Small intestine (tissue), 7 donors: ENCODE data around the gene HOXA11. TPM values are rescaled to one million over a fixed set of nuclear protein-coding genes. Genes with fewer than 3 reads are reported as not detected.

Source experiments
- DNase-seq, 2 donors: peaks; one replicate each; pipeline versions ENCODE4 v3.0.0 to v3.0.0-alpha.2; 2013
- FAIRE-seq: peaks from 2 replicates; lab custom pipeline; 2012; peaks lifted over from hg19 to GRCh38; lab: Jason Lieb, UNC
- H3K27ac ChIP-seq, 3 donors: one replicate each; pipeline ENCODE4 v1.5.1; 2013; ENCODE audit warnings: low read length in 2 of 3, mild to moderate bottlenecking in 2 of 3, control low read depth in 1 of 3, inconsistent platforms in 1 of 3, low read depth in 1 of 3, moderate library complexity in 1 of 3
- H3K27me3 ChIP-seq, 3 donors: one replicate each; pipeline ENCODE4 v1.6.1; 2013; ENCODE audit warnings: low read length in 3 of 3, inconsistent platforms in 1 of 3; ENCODE audit not compliant: control insufficient read depth in 3 of 3, insufficient read depth in 3 of 3
- H3K36me3 ChIP-seq, 3 donors: one replicate each; pipeline ENCODE4 v1.6.1; 2013; ENCODE audit warnings: low read length in 3 of 3, inconsistent platforms in 1 of 3, low read depth in 1 of 3, mild to moderate bottlenecking in 1 of 3, moderate library complexity in 1 of 3; ENCODE audit not compliant: control insufficient read depth in 3 of 3, insufficient read depth in 2 of 3
- H3K4me1 ChIP-seq, 3 donors: one replicate each; pipeline ENCODE4 v1.6.1; 2013; ENCODE audit warnings: low read length in 2 of 3, inconsistent platforms in 1 of 3, low read depth in 1 of 3, mild to moderate bottlenecking in 1 of 3, moderate library complexity in 1 of 3; ENCODE audit not compliant: control insufficient read depth in 3 of 3, insufficient read depth in 2 of 3
- H3K4me3 ChIP-seq, 3 donors: one replicate each; pipeline ENCODE4 v1.5.1; 2013; ENCODE audit warnings: low read length in 3 of 3, control low read depth in 1 of 3, inconsistent platforms in 1 of 3, low read depth in 1 of 3, mild to moderate bottlenecking in 1 of 3, moderate library complexity in 1 of 3
- H3K9me3 ChIP-seq, 2 donors: one replicate each; pipeline ENCODE4 v1.6.1; 2013; ENCODE audit warnings: low read depth in 1 of 2, low read length in 1 of 2; ENCODE audit not compliant: control insufficient read depth in 2 of 2, insufficient read depth in 1 of 2
- WGBS, 3 donors: extraction: QIAGEN DNeasy Blood & Tissue Kit; methylation state at CpG; one replicate each; pipeline ENCODE4 v1.1.7; 2013; 5-methylcytosine and 5-hydroxymethylcytosine counted together
- polyA plus RNA-seq, 4 donors: library from polyadenylated mRNA; stranded (reverse) in 3 of 4; unstranded in 1 of 4; fragments of 200-250 nt in 3 of 4; fragments of 120-200 nt in 1 of 4; gene quantifications; one replicate each; pipeline versions ENCODE4 v1.2.1 to v1.2.3, GENCODE V29; 2013
- donor health status: healthy with polysubstance abuse.
- donor health status: control.
- donor health status: control.
- donor health status: Bipolar disorder and iron deficiency.
- donor health status: healthy.

Gene HOXA11
- polyA plus RNA-seq, 4 donors, result 0.04 TPM; not detected in 3

DNA sequence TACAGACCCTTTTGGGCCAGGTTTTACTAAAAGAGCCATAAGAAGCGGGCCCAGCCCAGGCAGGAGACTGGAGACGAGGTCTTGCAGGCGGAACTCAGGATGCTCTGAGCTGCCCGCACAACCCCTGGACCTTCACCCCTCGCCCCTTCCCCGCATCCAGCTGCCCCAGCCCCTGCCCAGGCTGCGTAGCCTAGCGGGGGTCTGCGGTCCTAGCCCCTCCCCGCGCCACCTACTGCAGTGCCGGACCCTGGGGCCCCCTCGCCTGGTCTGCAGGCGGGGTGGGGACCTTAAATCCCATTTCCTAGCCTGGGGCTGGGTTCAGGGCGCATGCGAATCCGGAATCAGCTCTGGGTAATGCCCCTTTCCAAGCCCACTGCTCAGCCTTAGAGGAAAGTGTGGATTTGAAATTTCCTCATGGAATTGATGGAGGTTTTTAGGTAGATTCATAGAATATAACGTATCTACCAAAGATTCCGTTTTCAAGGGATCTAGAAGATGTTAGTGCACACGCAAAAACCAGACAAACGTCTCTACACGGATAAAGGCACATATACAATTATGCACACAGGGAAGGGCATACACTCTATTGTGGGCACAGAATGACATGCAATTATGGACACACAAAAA is 32.1 kb downstream of the HOXA11 start:
- 20 to 38% (median 37%) methylated on average over 22 of the region's 22 CpGs for whole genome bisulfite sequencing, 3 donors
- peaks cover 0 to 31% (median 0%) of the 10 kb centered on the region in 3 donors for H3K4me1 ChIP-seq
- peak overlapping the region in 1 of 3 donors; percentile 66 for H3K4me3 ChIP-seq
- H3K9me3 ChIP-seq, result peaks cover 0 to 1% of the 10 kb centered on the region in 2 donors
- peak overlapping the region in 2 of 3 donors; percentile 21 to 83 for H3K27ac ChIP-seq
- H3K36me3 ChIP-seq, result peaks cover 0 to 5% (median 0%) of the 10 kb centered on the region in 3 donors
- DNase-seq (no peak), FAIRE-seq (no peak)
- peaks cover 14 to 97% (median 57%) of the 10 kb centered on the region in 3 donors for H3K27me3 ChIP-seq

DNA sequence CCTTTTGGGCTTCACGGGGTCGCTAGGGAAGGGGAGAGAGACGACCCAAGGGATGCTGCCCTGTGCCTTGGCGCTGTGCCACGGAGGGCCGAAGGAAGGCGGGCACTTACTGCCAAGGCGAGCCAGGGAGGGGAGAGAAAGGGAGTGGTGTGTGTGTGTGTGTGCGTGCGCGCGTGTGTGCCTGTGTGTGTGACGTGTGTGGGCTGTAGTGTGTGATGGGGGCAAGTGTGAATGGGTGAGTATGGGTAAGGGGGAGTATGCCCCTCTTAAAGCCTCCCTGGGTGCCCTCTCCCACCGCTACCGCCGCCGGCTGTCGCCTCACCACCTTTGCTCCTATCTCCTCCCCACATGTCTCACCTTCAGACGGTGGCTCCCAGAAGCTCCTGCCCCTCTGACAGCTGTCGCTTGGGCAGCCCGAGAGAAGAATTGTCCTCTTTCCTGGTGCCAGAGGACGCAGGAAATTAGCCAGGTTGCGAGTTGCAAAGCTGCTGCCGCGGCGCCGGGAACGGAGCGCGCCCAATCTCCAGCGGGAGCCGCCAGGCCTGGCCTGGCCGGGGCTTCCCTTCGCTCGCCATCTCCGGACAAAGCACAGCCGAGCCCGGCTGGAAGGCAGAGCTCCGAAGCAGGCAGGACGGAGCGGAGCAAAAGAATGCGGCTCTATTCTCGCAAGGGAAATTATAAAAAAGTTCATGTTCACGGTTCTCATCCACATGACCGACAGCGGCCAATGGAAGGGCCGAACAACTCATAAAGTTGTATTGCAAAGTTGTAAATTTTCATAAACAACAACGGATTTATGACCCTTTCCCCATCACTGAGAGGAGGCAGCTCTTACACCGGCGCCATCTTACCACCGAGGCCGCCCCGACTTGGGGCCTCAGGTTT is 32.9 kb downstream of the HOXA11 start, which contains the start of gene HOXA3:
Gene HOXA3 (minus strand): TSS at position 653 of the 885 bp plus-strand sequence. CDS start 41,943 bp downstream, outside the sequence.
- DNase-seq, result peak in 1 of 2 donors; percentile 75
- Histone ChIP-seq H3K4me1 (peaks cover 0 to 36% (median 0%) of the 10 kb centered on the region in 3 donors), H3K36me3 (peaks cover 0 to 5% (median 0%) of the 10 kb centered on the region in 3 donors), H3K27me3 (peaks cover 13 to 97% (median 50%) of the 10 kb centered on the region in 3 donors), H3K27ac (peak within 1 kb of the TSS in 2 of 3 donors; percentile 71 to 83), H3K9me3 (no peaks in the 10 kb centered on the region), H3K4me3 (peak within 1 kb of the TSS in 2 of 3 donors; percentile 66 to 68)
- WGBS, 3 donors, result 3 to 7% (median 6%) methylated on average over 46 to 53 of the region's 53 CpGs
- no peak for FAIRE-seq

DNA sequence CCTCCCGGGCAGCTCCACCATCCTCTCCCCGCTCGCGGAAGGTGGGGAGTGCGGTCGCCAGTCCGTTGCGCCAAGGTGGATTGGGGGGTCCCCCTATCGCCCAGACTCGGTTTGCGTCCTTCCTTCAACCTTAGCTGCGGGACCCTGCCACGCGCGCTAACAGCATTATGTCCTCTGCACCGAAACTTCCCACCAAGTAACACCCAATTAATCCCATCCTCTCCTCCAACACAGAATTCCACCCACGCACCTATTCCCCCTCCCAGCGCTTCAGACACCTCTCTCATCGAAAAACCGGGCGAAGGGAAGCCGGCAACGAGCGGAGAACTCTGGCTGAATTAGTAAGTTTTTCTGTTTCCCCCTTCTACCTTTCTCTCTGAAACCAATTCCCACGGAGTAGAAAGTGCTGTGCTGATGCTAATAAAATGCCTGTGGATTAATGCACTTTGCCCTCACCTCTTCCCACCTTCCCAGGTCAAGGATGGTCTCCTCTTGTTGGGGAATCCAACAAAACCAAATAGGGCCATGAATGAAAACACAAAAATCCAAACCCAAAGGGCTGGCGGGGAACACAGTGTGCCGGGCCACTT is 33.6 kb downstream of the HOXA11 start:
- FAIRE-seq (no peak), DNase-seq (no peak)
- H3K27ac ChIP-seq, result peak overlapping the region in 2 of 3 donors; percentile 71 to 83
- H3K27me3 ChIP-seq, result peaks cover 10 to 98% (median 49%) of the 10 kb centered on the region in 3 donors
- no peaks in the 10 kb centered on the region for H3K9me3 ChIP-seq
- H3K4me3 ChIP-seq, result peak overlapping the region; percentile 19 to 66 (median 62)
- WGBS, 3 donors, result 6 to 12% (median 10%) methylated on average over 27 of the region's 27 CpGs
- H3K4me1 ChIP-seq, result peaks cover 0 to 35% (median 0%) of the 10 kb centered on the region in 3 donors
- peaks cover 0 to 5% (median 0%) of the 10 kb centered on the region in 3 donors for H3K36me3 ChIP-seq

DNA sequence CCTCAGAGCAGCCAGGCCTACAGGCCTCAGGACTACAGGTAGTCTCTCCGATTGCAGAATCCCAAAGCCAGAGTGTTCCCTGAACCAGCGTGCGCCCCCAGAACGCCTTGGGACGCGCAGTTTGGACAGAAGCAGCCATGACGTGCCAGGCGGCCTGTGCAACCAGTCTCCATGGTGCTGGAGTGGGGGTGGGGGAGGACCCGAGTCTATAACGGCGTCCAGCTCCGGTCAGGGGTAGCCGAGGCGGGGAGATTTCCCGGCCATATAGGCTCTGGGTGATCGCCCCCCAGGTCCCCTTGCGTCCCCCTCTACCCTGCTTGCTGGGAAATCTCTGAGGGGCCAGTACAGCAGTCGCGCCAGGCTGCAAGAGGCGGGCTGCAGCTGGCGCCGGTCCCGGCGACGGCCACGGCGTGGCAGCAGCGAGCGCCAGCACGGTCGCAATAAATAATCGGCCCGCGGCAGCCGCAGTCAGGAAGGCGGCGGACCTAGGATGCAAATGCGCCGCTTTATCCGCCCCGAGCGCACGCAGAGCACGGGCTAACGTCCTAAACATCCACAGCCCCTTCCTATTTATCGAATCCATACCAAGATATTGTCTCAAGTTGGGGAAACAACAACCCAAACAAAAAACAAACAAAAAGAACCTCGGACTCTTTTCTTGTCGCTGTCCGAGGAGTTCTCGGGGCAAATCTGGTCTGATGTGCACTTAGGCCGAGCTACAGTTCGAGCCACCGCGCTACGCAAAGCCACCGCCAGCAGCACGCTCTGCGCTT is 34.3 kb downstream of the HOXA11 start:
- peaks cover 0 to 30% (median 0%) of the 10 kb centered on the region in 3 donors for H3K4me1 ChIP-seq

DNA sequence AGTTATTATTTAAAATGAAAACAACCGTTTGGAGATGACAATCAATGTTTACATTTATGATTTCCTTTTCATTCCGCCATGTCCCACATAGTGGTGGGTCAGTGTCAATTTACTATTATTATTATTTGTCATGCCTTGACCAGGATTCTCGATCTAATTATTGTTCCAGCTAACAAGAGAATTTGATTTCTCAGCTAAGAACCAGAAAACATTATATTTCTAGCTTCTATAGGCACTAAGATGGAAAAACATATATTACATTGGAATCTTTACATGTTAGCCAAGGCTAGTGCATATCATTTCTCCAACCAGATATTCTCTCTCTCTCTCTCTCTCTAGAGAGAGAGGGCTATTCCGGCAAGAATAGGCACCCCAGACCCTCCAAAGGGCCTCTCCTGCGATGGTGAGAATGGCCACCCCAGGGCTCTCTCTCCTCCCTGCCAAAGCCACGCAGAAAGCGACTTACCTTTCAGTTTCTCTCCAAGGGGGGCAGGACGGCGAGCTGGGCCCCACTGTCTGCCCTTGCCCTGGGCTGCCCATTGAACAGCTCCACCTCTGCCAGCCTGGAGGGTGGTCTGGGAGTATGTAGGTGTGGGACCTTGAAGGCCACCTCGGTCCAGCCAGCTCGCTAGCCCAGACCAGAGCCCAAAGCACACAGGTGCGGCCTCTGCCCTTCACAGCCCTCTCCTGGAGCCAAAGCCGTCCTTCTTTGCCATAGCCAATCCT is 35.0 kb downstream of the HOXA11 start:
- peak overlapping the region in 2 of 3 donors; percentile 1 to 83 for H3K27ac ChIP-seq
- H3K4me1 ChIP-seq, result peaks cover 0 to 27% (median 0%) of the 10 kb centered on the region in 3 donors
- no peaks in the 10 kb centered on the region for H3K9me3 ChIP-seq
- no peak for DNase-seq
- peaks cover 8 to 98% (median 35%) of the 10 kb centered on the region in 3 donors for H3K27me3 ChIP-seq
- H3K36me3 ChIP-seq, result peaks cover 0 to 14% (median 0%) of the 10 kb centered on the region in 3 donors
- peak overlapping the region; percentile 19 to 66 (median 62) for H3K4me3 ChIP-seq
- FAIRE-seq, result no peak
- WGBS, 3 donors, result 47 to 60% (median 50%) methylated on average over 13 of the region's 13 CpGs

More for the DNA sequence above, 34.3 kb downstream of the HOXA11 start:
- H3K36me3 ChIP-seq, result peaks cover 0 to 7% (median 0%) of the 10 kb centered on the region in 3 donors
- peak overlapping the region; percentile 19 to 66 (median 62) for H3K4me3 ChIP-seq
- H3K9me3 ChIP-seq, result no peaks in the 10 kb centered on the region
- FAIRE-seq (no peak), DNase-seq (peak; percentile 54 to 91)
- WGBS, 3 donors, result 2 to 3% (median 3%) methylated on average over 57 to 58 of the region's 58 CpGs
- peaks cover 8 to 98% (median 42%) of the 10 kb centered on the region in 3 donors for H3K27me3 ChIP-seq
- H3K27ac ChIP-seq, result peak overlapping the region in 2 of 3 donors; percentile 71 to 83

DNA sequence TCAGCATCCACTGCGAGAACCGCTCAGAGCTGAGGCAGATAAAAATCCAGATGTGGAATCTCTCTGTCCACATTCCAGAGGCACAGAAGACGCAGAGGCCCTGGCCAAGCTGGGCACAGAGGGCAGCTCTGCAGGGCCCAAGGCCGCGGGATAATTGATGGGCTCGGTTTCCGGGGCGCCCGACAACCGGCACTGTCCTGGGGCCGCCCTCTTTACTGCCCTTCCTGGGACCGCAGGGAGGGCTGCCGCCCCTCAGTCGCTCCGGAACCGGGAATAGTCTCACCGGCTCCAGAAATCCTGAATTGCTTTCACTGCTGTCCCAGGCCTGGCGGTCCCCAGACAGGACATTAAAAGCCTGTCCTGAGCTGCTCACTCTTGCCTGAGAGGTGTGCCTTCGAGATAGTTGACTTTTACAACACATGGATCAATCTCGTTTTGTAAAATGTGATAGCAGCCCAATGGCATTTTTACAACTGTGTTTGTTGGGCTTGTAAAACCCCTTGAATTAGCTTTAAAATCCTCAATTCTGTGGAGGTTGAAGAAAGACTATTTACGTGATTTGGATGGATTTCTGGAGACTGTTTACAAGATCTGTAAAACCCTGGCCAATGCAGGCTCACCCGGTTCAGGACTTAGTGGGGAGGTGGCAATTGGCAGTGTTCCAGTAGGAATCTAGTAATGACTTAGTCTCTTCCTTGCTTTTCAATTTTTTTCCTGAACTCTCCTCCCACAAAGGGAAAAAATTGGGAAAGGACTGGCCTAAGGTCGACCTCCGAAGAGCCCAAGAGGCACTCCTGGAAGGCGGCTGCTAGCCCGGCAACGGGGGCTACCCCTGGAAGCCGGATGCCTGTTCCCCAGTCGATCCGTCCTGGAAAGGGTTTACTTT is 36.0 kb downstream of the HOXA11 start:
- FAIRE-seq (no peak), DNase-seq (no peak)
- H3K4me3 ChIP-seq, result peak overlapping the region in 2 of 3 donors; percentile 7 to 42
- peaks cover 4 to 98% (median 32%) of the 10 kb centered on the region in 3 donors for H3K27me3 ChIP-seq
- peak overlapping the region in 2 of 3 donors; percentile 47 to 78 for H3K27ac ChIP-seq
- peaks cover 0 to 35% (median 0%) of the 10 kb centered on the region in 3 donors for H3K4me1 ChIP-seq
- H3K9me3 ChIP-seq, result no peaks in the 10 kb centered on the region
- WGBS, 3 donors, result 14 to 42% (median 31%) methylated on average over 28 to 30 of the region's 30 CpGs
- peaks cover 0 to 24% (median 0%) of the 10 kb centered on the region in 3 donors for H3K36me3 ChIP-seq
